Tibial artery (tissue), 4 donors: Measurements from ENCODE around the gene EMC8.

ENCODE experiments used
- DNase-seq, 2 donors: peaks; one replicate each; pipeline ENCODE4 v3.0.0-alpha.2; 2019
- H3K27ac ChIP-seq, 2 donors: fragments of 200-600 bp; sonication (generic) in 1 of 2; 1 replicate in 1 of 2; 2 replicates in 1 of 2; pipeline ENCODE4 v1.5.1; 2018 to 2019; ENCODE audit warnings: mild to moderate bottlenecking in 1 of 2
- H3K27me3 ChIP-seq, 2 donors: fragments of 200-600 bp; sonication (generic) in 1 of 2; one replicate each; pipeline versions ENCODE4 v1.5.1 to v1.6.0; 2016 to 2019
- H3K36me3 ChIP-seq, 3 donors: fragments of 200-600 bp; sonication (generic) in 2 of 3; one replicate each; pipeline ENCODE4 v1.5.1; 2016 to 2019; ENCODE audit warnings: mild to moderate bottlenecking in 2 of 3
- H3K4me1 ChIP-seq, 4 donors: fragments of 200-600 bp; sonication (generic) in 2 of 4; 1 replicate in 3 of 4; 2 replicates in 1 of 4; pipeline ENCODE4 v1.5.1; 2016 to 2019
- H3K4me3 ChIP-seq, 2 donors: fragments of 200-600 bp; sonication (generic) in 1 of 2; 1 replicate in 1 of 2; 2 replicates in 1 of 2; pipeline ENCODE4 v1.5.1; 2018 to 2019; ENCODE audit warnings: mild to moderate bottlenecking in 2 of 2
- H3K9me3 ChIP-seq, 3 donors: fragments of 200-600 bp; sonication (generic) in 1 of 3; one replicate each; pipeline ENCODE4 v1.5.1; 2016 to 2019
- intact Hi-C: fragments of 100-400 bp; cut with DNase I; formaldehyde crosslinking; loops from one replicate; pipeline ENCODE4 v1.15.0; 2023; ENCODE audit warnings: low total_unique reads
- TF ChIP-seq, protein P1 (sequence below), 2 experiments: fragments of 200-600 bp in 1 of 2; fragments of 450-650 bp in 1 of 2; IDR thresholded peaks; one replicate each; pipeline ENCODE4 v1.5.1; 2017 to 2019; ENCODE audit warnings: antibody characterized with exemption in 2 of 2, mild to moderate bottlenecking in 1 of 2, moderate library complexity in 1 of 2

The EMC8 gene

DNA sequence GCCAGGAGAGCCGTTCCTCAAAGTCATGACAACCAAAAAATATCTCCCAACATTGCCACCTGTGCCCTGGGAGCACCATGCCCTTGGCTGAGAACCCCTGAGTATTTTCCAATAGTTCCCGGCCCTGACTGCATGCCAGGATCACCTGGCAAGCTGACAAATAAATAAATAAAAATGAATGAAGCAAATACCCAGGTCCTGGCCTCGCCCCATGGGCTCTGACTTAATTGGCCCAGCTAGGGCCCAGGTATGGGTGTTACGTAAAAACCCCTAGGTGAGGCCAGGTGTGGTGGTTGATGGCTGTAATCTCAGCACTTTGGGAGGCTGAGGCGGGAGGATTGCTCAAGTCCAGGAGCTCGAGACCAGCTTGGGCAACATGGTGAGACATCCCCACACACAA is 45.8 kb downstream of the EMC8 start:
- TF ChIP-seq, protein P1, sequence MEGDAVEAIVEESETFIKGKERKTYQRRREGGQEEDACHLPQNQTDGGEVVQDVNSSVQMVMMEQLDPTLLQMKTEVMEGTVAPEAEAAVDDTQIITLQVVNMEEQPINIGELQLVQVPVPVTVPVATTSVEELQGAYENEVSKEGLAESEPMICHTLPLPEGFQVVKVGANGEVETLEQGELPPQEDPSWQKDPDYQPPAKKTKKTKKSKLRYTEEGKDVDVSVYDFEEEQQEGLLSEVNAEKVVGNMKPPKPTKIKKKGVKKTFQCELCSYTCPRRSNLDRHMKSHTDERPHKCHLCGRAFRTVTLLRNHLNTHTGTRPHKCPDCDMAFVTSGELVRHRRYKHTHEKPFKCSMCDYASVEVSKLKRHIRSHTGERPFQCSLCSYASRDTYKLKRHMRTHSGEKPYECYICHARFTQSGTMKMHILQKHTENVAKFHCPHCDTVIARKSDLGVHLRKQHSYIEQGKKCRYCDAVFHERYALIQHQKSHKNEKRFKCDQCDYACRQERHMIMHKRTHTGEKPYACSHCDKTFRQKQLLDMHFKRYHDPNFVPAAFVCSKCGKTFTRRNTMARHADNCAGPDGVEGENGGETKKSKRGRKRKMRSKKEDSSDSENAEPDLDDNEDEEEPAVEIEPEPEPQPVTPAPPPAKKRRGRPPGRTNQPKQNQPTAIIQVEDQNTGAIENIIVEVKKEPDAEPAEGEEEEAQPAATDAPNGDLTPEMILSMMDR (IDR thresholded peaks at IDR 0.05), result no peak
- intact Hi-C loops, result no loop called here
- H3K27ac ChIP-seq, result no peak overlapping the region
- H3K27me3 ChIP-seq, result peaks cover 0 to 63% of the 10 kb centered on the region in 2 donors
- no peaks in the 10 kb centered on the region for H3K36me3 ChIP-seq
- H3K4me3 ChIP-seq, result no peak overlapping the region
- no peak for DNase-seq
- H3K4me1 ChIP-seq, result peaks cover 0 to 29% (median 18%) of the 10 kb centered on the region in 4 donors
- no peaks in the 10 kb centered on the region for H3K9me3 ChIP-seq

DNA sequence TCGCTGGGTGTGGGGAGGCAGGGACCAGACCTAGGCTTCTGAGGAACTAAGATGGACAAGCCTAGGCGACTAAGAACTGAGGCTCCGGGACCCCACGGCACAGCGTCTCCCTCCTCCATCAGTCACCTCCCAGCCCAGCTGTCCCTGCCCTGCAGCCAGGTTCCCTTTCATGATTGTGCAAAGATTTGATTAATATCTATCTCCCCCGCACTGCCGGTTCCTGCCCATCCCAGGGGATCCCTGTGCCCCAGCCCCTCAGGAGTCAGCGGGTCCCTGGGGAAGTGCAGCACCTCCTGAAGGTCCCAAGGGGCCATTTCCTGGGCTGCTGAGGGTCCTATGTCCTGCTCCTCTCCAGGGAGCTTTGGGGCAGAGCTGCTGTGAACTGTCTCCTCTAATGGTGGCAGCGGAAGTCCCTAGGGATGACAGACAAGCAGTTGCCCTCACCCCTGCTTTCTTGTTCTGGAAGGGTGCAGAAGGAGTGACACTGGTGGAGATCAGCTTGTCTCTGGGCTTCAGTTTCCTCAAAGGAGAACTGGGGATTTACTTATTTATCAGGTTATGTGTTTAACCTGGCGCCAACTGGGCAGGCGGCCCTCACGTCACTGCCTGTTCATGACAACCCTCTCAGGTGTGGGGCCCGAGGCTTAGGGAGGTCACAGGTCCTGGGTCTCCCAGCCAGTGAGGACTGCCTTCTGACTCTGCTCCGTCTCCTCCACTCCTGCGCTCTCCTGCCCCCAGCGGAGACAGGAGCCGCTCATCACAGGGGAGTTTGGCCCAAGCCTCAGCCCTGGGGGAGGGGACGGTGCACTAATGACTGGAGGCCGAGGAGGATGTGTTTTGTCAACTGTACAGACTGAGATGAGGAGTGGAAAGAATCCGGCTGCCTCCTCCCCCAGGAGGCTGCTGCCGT is 46.6 kb downstream of the EMC8 start:
- TF ChIP-seq, protein P1 (IDR thresholded peaks at IDR 0.05), result no peak
- Histone ChIP-seq H3K27ac (no peak overlapping the region), H3K36me3 (no peaks in the 10 kb centered on the region), H3K27me3 (peaks cover 0 to 68% of the 10 kb centered on the region in 2 donors), H3K4me1 (peaks cover 0 to 29% (median 18%) of the 10 kb centered on the region in 4 donors), H3K9me3 (no peaks in the 10 kb centered on the region), H3K4me3 (no peak overlapping the region)
- intact Hi-C loops, result no loop called here
- no peak for DNase-seq

DNA sequence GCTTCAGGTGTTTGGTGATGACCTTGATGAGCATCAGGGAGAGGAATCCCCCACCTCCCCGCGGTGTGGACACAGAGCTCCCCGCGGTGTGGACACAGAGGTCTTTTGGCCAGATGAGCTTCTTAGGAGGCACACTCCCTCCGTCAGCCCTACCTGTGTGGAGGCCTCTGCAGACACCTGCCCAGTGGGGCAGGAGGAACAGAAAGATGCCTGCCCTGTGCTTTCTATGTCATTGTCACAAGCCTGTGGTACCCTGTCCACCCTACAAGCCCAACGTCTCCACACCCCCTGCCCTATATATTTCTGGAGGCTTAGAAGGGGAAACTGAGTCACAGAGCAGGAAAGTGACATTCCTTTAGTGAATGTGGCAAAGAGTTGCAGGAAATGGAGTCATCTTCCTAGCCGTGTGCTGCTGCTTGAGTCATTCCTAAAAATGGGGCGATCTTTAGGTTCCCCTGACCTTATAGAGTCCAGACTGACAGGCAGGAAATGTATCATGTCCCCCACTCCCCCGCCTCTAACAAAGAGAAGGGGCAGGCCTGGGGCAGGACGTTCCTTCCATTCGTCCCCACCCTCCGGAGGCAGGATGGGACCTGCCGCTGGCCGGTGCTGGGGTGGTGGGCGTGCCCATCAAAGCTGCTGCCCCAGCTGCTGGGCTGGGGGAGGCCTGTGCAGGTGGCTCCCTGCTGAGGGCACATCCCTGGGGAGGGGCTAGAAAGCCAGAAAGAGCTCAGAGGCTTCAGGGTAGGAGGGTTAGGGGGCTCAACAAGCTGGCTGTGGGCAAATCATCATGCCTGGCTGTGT is 47.4 kb downstream of the EMC8 start:
- Histone ChIP-seq H3K9me3 (no peaks in the 10 kb centered on the region), H3K27me3 (peaks cover 0 to 77% of the 10 kb centered on the region in 2 donors), H3K4me3 (no peak overlapping the region), H3K4me1 (peaks cover 0 to 29% (median 18%) of the 10 kb centered on the region in 4 donors), H3K36me3 (no peaks in the 10 kb centered on the region), H3K27ac (no peak overlapping the region)
- intact Hi-C loops, result no loop called here
- TF ChIP-seq, protein P1 (IDR thresholded peaks at IDR 0.05), result no peak
- DNase-seq, result no peak

DNA sequence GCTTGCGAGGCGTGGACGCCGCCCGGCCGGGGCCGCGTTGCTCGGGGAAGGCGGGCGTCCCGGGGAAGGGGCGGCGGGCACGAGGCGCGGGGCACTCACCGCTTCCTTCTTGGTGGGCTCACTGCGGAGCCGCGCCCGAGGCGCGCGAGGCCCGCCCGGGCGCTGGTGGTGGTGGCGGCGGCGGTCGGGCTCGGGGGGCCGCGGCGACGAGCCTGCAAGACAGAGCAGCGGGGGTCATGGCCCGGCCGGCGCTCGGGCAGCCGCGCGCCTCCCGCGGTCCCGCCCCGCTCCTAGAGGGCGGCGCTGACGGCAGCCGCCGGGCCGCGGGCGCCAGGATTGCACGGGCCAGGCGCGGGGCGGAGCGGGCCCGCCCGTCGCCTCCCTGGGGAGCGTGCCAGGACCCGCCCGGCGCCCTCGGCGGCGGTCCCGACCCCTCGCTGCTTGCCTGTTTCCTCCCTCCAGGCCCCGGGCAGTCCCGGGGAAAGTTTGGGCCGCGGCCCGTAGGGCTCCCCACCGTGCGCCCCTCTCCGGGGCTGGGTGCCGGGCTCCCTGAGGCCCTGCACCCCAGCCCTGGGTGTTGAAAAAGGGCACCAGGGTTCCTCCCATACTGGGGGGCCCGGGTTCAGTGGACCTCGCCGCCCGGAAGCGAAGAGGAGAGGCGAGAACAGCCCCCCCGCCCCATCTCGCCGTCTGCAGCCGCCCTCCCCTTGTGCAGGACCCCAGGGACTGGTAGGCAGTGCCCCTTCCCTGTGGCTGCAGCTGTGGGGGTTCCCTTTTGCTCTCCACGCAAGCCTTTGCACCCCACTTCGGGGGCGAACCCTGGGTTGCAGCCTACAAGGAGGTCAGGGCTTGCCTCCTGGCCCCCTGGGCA is 48.3 kb downstream of the EMC8 start, which contains the start of gene C16orf74:
C16orf74 (minus strand) TSS at position 270 of the 871 bp plus-strand sequence. CDS start 15,879 bp downstream, outside the sequence.
- Histone ChIP-seq H3K27me3 (peaks cover 0 to 85% of the 10 kb centered on the region in 2 donors), H3K9me3 (no peaks in the 10 kb centered on the region), H3K36me3 (no peaks in the 10 kb centered on the region), H3K4me3 (peak within 1 kb of the TSS; percentile 45 to 59), H3K4me1 (peaks cover 0 to 29% (median 18%) of the 10 kb centered on the region in 4 donors), H3K27ac (no peak within 1 kb of the TSS)
- intact Hi-C loops, result no loop called here
- no peak for DNase-seq
- TF ChIP-seq, protein P1 (IDR thresholded peaks at IDR 0.05), result no peak
